HUES64 (cell line): Measurements from ENCODE around the gene CCDC183.
A peak's percentile ranks its signal among the peaks of the same experiment; 100 is the strongest.
"Not testable (repeated sequence)": the region's sequence is repeated elsewhere in the genome, so short reads cannot be mapped to it uniquely, and the experiment has no call there.

ENCODE experiments used
- H3K27ac ChIP-seq: 2 replicates; pipeline ENCODE4 v1.7.0; 2013; ENCODE audit warnings: low read depth, low read length, inconsistent platforms
- H3K27me3 ChIP-seq: 2 replicates; pipeline ENCODE4 v1.6.1; 2013; ENCODE audit warnings: mild to moderate bottlenecking, low read length; ENCODE audit not compliant: insufficient read depth
- H3K36me3 ChIP-seq: 2 replicates; pipeline ENCODE4 v1.6.1; 2013; ENCODE audit warnings: mild to moderate bottlenecking, low read length; ENCODE audit not compliant: insufficient read depth
- H3K4me1 ChIP-seq: 2 replicates; pipeline ENCODE4 v1.6.1; 2013; ENCODE audit warnings: mild to moderate bottlenecking, low read length, moderate library complexity; ENCODE audit not compliant: insufficient read depth
- H3K4me3 ChIP-seq: 2 replicates; pipeline ENCODE4 v1.5.1; 2013; ENCODE audit warnings: mild to moderate bottlenecking, low read length, moderate library complexity
- H3K9ac ChIP-seq: 2 replicates; pipeline ENCODE4 v1.6.1; 2013; ENCODE audit warnings: mild to moderate bottlenecking, low read depth, low read length
- H3K9me3 ChIP-seq: 2 replicates; pipeline ENCODE4 v1.6.1; 2013; ENCODE audit warnings: low read depth, low read length; ENCODE audit not compliant: insufficient read depth
- WGBS: fragments of 150-250, 120-280 bp; methylation state at CpG from one replicate; pipeline ENCODE4 v1.1.7; 2013; ENCODE audit warnings: missing lambda C conversion rate; 5-methylcytosine and 5-hydroxymethylcytosine counted together

Gene CCDC183

DNA sequence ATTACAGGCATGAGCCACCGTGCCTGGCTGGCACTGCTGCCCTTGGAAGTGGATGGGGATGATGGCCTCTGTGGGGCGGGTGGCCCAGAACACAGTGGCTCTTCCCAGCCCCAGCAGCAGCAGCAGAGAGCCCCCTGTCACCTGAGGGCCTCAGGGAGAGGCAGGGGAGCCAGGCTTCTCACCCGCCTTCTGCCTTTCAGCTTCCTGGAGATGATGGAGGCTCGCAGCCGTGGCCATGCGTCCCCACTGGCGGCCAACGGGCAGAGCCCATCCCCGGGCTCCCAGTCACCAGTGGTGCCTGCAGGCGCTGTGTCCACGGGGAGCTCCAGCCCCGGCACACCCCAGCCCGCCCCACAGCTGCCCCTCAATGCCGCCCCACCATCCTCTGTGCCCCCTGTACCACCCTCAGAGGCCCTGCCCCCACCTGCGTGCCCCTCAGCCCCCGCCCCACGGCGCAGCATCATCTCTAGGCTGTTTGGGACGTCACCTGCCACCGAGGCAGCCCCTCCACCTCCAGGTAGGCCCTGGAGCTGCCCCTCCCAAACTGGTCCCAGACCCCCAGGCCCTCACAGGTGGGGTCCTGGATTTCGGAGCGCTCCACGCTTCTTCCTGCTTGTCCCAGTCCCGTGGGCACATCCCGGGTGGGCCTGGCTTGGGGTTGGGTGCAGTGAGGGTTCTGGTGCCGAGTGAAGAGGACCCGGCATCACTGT, 41.2 kb downstream of the CCDC183 start:
- Histone ChIP-seq H3K27ac (no peak overlapping the region), H3K9me3 (no peaks in the 10 kb centered on the region), H3K9ac (no peak overlapping the region), H3K4me1 (peaks cover 9% of the 10 kb centered on the region; the same call in 1 of the 2 replicates), H3K27me3 (no peaks in the 10 kb centered on the region), H3K4me3 (no peak overlapping the region), H3K36me3 (peaks cover 20% of the 10 kb centered on the region)
- WGBS, result 92% methylated on average over 27 of the region's 27 CpGs

DNA sequence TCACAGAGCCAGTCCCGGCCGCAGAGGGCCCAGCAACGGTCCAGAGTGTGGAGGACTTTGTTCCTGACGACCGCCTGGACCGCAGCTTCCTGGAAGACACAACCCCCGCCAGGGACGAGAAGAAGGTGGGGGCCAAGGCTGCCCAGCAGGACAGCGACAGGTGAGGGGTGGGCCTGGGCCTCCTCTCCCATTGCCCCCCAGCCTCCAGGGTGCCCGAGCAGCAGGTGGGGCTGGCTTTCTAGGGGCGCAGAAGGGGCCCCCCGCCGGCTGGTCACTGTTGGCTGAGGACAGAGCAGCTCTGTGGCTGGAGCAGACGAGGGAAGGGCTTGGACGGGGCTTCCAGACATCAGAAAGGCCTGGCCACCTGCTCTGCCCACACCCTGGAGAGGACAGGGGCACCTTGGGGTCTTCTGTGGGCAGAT, 41.7 kb downstream of the CCDC183 start:
- H3K27me3 ChIP-seq, H3K9ac ChIP-seq, H3K27ac ChIP-seq, H3K9me3 ChIP-seq, H3K4me3 ChIP-seq, H3K4me1 ChIP-seq: not testable (repeated sequence)
- peaks cover 15% of the 10 kb centered on the region for H3K36me3 ChIP-seq
- WGBS, result 94% methylated on average over 15 of the region's 15 CpGs

DNA sequence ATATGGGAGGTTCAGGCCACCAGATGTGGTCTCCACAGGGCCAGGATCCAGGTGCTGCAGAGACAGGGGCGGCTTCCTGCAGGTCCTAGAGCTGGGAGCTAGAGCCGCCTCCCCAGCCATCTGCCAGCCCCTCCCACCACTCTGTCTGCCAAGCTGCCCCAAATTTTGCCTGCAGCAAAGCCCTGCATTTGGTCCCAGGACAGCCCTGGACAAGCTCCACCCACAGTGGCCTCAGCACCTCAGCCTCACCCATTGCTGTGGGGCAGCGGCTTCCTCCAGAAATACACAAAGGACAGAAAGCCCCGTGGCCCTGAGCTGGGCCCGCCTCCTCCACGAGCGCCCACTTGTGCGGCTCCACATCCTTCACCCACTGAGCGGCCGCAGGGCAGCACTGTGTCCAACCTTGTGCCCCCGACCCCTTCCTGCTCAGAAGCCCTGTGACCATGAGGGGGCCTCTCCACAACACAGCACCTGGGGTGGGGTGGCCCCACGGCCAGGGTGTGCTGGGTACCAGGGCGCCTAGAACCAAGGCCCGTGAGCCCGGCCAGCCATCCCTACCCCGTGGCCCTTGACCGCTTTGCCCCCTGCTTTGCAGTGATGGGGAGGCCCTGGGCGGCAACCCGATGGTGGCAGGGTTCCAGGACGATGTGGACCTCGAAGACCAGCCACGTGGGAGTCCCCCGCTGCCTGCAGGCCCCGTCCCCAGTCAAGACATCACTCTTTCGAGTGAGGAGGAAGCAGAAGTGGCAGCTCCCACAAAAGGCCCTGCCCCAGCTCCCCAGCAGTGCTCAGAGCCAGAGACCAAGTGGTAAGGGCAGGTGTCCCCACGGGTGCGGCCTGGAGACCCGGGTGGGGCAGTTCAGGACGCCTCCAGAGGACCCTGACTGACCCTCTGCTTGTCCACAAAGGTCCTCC, 42.4 kb downstream of the CCDC183 start:
- WGBS, result 93% methylated on average over 29 of the region's 29 CpGs
- Histone ChIP-seq H3K4me1 (peaks cover 9% of the 10 kb centered on the region; the same call in 1 of the 2 replicates), H3K27ac (no peak overlapping the region), H3K36me3 (peaks cover 15% of the 10 kb centered on the region), H3K4me3 (no peak overlapping the region), H3K9ac (no peak overlapping the region), H3K9me3 (no peaks in the 10 kb centered on the region), H3K27me3 (no peaks in the 10 kb centered on the region)

DNA sequence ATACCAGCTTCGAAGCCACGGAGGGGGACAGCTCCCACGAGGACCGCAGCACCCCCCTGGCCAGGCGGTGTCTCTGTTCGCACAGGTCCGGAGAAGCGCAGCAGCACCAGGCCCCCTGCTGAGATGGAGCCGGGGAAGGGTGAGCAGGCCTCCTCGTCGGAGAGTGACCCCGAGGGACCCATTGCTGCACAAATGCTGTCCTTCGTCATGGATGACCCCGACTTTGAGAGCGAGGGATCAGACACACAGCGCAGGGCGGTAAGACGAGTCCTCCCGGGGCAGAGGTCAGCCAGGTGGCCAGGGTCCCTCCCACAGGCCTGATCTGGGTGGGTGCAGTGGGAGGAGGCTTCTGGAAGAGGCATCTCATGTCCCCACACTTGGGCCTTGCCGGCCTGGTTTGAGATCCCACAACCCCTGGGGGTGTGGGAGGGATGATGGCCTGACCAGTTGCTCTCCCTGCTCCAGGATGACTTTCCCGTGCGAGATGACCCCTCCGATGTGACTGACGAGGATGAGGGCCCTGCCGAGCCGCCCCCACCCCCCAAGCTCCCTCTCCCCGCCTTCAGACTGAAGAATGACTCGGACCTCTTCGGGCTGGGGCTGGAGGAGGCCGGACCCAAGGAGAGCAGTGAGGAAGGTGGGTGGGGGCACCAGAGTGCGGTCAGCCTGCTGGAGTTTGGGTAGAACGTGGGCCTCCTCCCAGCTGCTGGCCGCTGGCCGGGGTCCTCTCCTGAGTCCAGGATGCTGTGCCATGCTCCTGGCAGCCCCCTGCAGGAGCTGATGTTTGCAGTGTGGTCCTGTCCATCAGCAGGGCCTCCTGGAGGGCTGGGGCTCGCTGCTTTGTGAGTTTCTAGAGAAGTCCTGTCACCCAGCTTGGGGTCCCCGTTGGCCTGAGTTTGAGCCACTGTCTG, 43.3 kb downstream of the CCDC183 start:
- Histone ChIP-seq H3K9me3 (no peaks in the 10 kb centered on the region), H3K4me3 (no peak overlapping the region), H3K9ac (no peak overlapping the region), H3K27me3 (no peaks in the 10 kb centered on the region), H3K27ac (0 out of 2 replicates have a peak overlapping the region, but pooled peaks have one; percentile 18), H3K36me3 (peaks cover 15% of the 10 kb centered on the region), H3K4me1 (peaks cover 9% of the 10 kb centered on the region; the same call in 1 of the 2 replicates)
- WGBS, result 90% methylated on average over 36 of the region's 36 CpGs

DNA sequence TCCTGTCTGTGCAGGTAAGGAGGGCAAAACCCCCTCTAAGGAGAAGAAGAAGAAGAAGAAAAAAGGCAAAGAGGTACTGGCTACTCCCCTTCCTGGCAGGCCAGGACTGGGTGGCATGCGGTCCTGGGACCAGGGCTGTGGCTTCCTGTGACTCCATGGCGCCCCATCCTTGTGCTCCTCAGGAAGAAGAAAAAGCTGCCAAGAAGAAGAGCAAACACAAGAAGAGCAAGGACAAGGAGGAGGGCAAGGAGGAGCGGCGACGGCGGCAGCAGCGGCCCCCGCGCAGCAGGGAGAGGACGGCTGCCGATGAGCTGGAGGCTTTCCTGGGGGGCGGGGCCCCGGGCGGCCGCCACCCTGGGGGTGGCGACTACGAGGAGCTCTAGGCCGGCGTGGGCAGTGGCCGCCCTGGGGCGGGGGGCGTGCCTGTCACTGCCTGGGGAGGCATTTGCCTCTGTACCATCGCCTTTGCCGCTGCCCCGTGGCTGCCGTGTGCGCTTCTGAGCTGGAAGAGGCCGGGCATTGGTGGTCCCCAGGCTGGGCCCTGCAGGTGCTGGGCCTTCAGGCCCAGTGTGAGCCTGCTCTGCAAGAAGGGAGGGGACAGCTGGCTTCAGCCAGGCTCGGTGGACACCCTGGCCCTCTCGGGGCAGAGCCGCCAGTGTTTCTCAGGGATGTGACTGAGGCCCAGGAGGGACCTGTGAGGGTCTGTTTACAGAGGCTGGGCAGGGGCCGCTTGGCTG, 44.2 kb downstream of the CCDC183 start:
- peaks cover 15% of the 10 kb centered on the region for H3K36me3 ChIP-seq
- H3K27me3 ChIP-seq, result no peaks in the 10 kb centered on the region
- H3K4me3 ChIP-seq, result no peak overlapping the region
- H3K9ac ChIP-seq, result no peak overlapping the region; the same call in 1 of the 2 replicates
- 69% methylated on average over 32 of the region's 32 CpGs for WGBS
- H3K9me3 ChIP-seq, result no peaks in the 10 kb centered on the region
- H3K27ac ChIP-seq, result peak overlapping the region; percentile 41; the same call in 1 of the 2 replicates
- H3K4me1 ChIP-seq, result peaks cover 9% of the 10 kb centered on the region; the same call in 1 of the 2 replicates

DNA sequence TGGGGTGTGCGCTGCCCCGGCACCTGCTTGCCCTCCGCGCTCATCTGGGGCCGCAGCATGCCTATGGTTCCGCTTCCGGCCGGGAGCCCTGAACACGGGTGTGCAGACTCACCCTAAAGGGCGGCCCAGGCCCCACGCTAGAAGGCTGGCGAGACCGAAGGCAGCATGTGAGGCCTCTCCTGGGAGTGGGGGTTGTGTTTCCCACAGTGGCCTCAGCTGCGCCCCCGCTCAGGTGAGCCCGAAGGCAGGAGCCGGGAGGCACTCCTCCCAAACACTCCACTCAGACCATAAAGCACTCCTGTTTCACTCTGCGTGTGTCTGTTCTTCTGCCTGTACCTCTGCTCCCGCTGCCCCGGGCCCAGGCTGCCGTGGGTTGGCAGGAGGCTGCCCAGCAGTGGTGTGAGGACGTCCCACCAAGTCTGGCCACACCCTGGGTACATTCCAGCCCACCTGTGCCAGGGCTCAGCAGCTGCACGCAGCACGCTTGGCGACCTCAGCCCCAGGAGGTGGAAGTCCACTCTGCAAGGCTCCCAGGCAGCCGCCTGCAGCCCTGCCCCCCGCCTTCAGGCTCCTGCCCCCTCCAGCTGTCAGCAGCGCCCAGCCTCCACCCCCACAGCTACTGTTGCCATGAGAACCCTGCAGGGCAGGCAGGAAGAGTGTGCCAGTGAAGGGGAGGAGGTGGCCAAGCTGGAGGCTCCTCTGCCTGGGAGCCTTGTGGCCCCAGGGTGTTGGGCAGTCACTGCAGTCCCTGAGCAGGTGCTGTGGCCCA, 44.9 kb downstream of the CCDC183 start:
- 76% methylated on average over 28 of the region's 28 CpGs for WGBS
- H3K4me1 ChIP-seq, result peaks cover 9% of the 10 kb centered on the region; the same call in 1 of the 2 replicates
- H3K4me3 ChIP-seq, result no peak overlapping the region
- H3K9me3 ChIP-seq, result no peaks in the 10 kb centered on the region
- peak overlapping the region; percentile 49; the same call in 1 of the 2 replicates for H3K27ac ChIP-seq
- H3K27me3 ChIP-seq, result no peaks in the 10 kb centered on the region
- no peak overlapping the region; the same call in 1 of the 2 replicates for H3K9ac ChIP-seq
- H3K36me3 ChIP-seq, result peaks cover 15% of the 10 kb centered on the region

DNA sequence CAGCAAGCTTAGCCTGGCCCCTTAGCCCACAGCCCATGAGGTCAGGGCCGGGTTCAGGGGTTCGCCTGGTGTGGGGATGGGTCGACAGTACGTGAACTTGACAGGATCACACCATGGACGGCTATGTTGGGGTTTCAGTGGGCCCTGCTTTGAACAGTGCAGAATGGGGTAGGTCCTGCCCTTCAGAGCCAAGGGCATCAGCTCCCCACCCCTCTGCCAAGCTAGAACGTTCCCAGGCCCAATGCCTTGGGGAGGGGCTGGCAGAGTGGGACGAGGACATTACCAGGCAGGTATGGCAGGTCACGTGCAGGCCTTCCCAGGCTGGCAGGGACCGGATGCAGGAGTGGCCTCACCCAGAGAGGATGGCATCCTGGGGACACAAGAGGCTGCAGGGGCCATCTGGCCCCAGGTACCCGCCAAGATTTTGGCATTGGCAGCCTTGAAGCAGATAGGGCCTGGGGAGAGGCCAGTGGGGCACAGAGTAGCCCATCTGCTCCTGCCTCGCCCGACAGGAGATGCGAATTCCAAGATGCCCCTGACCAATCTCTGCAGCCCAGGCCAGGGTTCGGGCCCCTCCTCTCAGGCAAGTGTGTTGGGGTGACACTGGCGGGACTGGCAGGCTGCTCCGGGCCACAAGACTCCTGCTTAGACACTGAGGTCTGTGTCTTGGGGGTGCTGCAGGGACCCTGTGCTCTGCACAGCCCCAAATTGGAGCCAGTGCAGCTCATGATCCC, 45.7 kb downstream of the CCDC183 start:
- not testable (repeated sequence) for H3K27me3 ChIP-seq, H3K9me3 ChIP-seq, H3K4me3 ChIP-seq, H3K9ac ChIP-seq, H3K4me1 ChIP-seq
- 61% methylated on average over 16 of the region's 16 CpGs for WGBS
- H3K36me3 ChIP-seq, result peaks cover 13% of the 10 kb centered on the region
- peak overlapping the region; percentile 49; the same call in 1 of the 2 replicates for H3K27ac ChIP-seq

DNA sequence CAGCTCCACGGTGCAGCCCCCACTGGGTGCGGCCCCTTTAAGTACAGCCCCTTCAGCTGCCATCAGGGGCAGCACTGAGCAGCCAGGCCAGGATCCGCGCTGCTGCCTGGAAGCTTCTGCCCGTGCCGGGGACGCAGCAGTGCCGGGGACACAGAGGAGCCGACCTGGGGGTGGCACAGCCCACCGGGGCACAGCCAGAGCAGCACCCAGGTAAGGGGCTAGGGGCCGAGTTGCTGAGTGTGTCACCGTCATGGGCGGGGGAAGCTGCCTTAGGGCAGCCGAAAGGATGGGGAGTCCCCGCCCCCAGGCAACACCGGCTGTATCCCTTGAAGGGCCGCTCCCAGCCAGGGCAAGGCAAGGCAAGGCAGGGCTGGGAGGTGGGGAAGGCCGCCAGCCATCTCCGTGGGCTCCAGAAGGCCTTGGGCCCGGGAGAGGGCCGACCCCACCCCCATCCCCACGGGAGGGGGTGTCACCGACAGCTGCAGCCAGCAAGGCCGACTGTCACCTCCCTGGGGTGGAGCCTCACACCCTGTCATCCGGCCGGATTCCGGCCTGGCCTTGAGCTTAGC, 46.3 kb downstream of the CCDC183 start, which contains the start of gene AJM1:
Gene AJM1 (plus strand): TSS at position 99 of the 569 bp plus-strand sequence. CDS start 1,937 bp downstream, outside the sequence.
- peak within 1 kb of the TSS; percentile 49; the same call in 1 of the 2 replicates for H3K27ac ChIP-seq
- peaks cover 13% of the 10 kb centered on the region for H3K36me3 ChIP-seq
- not testable (repeated sequence) for H3K27me3 ChIP-seq, H3K9ac ChIP-seq, H3K4me1 ChIP-seq, H3K9me3 ChIP-seq
- 4% methylated on average over 19 of the region's 27 CpGs for WGBS
- peak within 1 kb of the TSS; percentile 28 for H3K4me3 ChIP-seq

DNA sequence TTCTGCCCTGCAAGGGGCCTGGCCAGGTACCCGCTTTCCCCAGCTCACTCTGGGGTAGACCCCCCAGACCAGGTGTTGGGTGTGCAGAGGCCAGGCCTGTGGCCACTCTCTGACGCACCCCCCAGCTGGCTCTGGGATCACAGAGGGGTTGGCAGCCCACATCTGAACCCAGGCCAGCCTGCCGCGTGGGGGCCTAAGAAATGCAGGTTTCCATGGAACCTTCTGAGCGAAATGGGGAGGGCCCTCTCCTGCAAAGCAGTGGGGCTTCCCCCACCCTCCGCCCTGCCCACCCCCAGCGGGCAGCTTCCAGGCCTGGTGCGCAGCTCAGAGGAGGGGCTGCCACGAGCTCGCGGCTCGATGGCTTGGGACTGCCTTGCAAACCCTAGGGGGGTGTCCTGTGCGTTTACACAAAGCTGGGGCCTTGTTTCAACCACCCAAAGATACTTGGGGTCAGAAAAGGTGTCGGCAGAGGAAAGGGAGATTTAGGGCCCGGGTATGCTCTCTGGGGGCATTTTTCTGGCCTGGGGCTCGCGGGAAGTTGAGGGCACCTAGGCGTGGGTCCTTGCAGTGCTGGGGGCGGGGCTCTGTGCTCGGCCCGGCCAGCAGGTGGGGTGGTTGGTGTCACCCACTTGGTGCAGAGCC, 47.1 kb downstream of the CCDC183 start:
- H3K27ac ChIP-seq, H3K9me3 ChIP-seq, H3K4me1 ChIP-seq, H3K4me3 ChIP-seq, H3K9ac ChIP-seq, H3K27me3 ChIP-seq: not testable (repeated sequence)
- peaks cover 13% of the 10 kb centered on the region for H3K36me3 ChIP-seq
- WGBS, result 59% methylated on average over 21 of the region's 21 CpGs
